NB4 (cell line): ENCODE measurements around the gene SPATA9.
A peak's percentile ranks its signal among the peaks of the same experiment; 100 is the strongest.
"Not testable (repeated sequence)": the region's sequence is repeated elsewhere in the genome, so short reads cannot be mapped to it uniquely, and the experiment has no call there.

Source experiments
- DNase-seq: peaks from one replicate; pipeline ENCODE4 v3.0.0; 2010; ENCODE audit warnings: low read depth
- H3K4me3 ChIP-seq: one replicate; pipeline ENCODE4 v1.5.1; 2011; ENCODE audit warnings: mild to moderate bottlenecking, low read depth, low read length, moderate library complexity
- MAX ChIP-seq: IDR thresholded peaks from 2 replicates; pipeline ENCODE4 v1.6.1; 2011; ENCODE audit warnings: low read depth, low read length
- MYC ChIP-seq: IDR thresholded peaks from 2 replicates; pipeline ENCODE4 v1.6.1; 2011; ENCODE audit warnings: low read depth, low read length
- POLR2A ChIP-seq: IDR thresholded peaks from 2 replicates; pipeline ENCODE4 v1.6.1; 2011; ENCODE audit warnings: mild to moderate bottlenecking; ENCODE audit not compliant: insufficient read length; ENCODE audit errors: extremely low read depth
- TF ChIP-seq, protein P1 (sequence below): IDR thresholded peaks from one replicate; pipeline ENCODE4 v1.5.1; 2012; ENCODE audit warnings: low read depth, low read length

Gene SPATA9

DNA sequence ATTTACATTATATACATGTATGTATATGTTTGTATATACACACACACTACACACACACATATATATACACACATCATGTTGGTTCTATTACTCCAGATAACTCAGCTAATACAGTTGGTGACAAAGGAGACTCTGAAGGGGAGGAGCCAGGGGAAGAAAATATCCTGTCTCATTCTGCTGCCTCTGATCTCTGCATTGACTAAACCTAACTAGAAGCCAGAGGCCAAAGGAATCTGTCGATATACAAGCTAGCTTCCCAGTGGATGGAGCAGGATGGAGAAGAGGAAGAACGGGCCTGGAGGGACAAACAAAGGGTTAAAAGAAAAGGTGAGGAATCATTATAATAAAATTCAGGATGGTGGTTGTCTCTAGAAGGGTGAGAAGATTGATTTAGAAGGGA is 34.6 kb upstream of the SPATA9 start:
- no peak for DNase-seq
- TF ChIP-seq POLR2A, result no peak
- TF ChIP-seq MYC, result no peak
- TF ChIP-seq, protein P1, sequence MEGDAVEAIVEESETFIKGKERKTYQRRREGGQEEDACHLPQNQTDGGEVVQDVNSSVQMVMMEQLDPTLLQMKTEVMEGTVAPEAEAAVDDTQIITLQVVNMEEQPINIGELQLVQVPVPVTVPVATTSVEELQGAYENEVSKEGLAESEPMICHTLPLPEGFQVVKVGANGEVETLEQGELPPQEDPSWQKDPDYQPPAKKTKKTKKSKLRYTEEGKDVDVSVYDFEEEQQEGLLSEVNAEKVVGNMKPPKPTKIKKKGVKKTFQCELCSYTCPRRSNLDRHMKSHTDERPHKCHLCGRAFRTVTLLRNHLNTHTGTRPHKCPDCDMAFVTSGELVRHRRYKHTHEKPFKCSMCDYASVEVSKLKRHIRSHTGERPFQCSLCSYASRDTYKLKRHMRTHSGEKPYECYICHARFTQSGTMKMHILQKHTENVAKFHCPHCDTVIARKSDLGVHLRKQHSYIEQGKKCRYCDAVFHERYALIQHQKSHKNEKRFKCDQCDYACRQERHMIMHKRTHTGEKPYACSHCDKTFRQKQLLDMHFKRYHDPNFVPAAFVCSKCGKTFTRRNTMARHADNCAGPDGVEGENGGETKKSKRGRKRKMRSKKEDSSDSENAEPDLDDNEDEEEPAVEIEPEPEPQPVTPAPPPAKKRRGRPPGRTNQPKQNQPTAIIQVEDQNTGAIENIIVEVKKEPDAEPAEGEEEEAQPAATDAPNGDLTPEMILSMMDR, result no peak
- TF ChIP-seq MAX, result no peak
- no peak overlapping the region for H3K4me3 ChIP-seq

- H3K4me3 ChIP-seq, result no peak overlapping the region
- TF ChIP-seq MAX (no peak), MYC (no peak), POLR2A (no peak)
- TF ChIP-seq, protein P1, result no peak
- DNase-seq, result no peak
Measured at GRCh38 chr5:95715799-95716461, 33.1 kb upstream of the SPATA9 start.

DNA sequence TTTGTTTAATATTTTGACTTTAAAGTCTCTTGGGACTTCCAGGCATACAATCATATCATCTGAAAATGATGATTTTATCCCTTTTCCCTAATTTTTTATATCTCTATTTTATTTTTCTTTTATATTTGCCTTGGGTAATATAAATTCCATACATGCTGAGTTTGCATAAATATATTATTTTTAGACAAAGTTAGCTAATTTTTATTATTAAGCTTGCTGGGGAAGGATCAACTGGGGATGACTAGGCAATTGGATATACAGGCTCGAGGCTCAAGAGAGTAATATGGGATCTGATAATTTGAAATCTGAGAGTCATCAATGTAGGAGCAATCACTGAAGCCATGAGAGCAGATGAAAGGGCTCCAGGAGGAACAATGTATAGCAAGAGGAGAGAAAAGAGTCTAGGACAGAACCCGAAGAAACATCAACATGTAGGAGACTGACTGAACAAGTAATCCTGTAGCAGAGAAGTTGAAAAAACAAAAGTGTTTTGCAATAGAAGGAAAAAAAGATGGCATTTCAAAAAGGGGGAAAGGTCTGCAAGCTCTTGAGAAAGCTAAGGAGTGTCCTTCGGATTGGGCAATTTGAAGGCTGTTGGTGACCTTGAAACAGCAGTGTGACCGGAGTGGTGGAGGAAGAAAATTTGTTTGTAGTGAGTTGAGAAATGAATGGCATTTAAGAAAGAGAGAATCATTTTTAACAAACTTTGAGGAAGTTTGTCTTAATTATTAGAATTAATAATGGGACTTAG is 31.3 kb upstream of the SPATA9 start:
- no peak overlapping the region for H3K4me3 ChIP-seq
- peak; percentile 69 for DNase-seq
- no peak for TF ChIP-seq POLR2A

- DNase-seq, H3K4me3 ChIP-seq: not testable (repeated sequence)
Measured at GRCh38 chr5:95713246-95713645, 30.5 kb upstream of the SPATA9 start.

DNA sequence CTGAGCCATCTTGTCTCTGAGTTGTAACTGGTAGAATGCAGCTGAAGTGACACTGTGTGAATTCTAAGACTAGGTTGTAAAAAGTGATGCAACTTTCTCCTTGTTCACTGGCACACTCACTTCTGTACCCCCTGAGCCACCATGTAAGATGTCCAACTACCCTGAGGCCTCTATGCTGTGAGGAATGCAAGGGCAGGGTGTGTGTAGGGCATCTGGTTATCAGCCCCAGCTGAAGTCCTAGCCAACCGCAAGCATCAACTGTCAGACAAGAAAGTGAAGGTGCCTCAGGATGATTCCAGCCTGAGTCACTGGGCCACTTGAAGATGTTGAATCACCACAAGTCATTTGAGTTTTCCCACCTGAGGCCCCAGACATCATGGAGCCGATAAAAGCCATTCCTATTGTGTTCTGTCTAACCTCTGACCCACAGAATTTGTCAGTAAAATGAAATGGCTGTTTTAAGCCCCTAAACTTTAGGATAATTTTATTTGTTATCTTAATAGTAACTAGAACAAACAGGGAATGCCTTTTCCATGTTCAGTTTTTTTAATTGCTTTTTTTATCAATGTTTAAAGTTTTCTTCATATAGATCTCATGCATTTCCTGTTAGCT is 29.7 kb upstream of the SPATA9 start:
- H3K4me3 ChIP-seq, result no peak overlapping the region
- TF ChIP-seq, protein P1, result no peak
- TF ChIP-seq POLR2A (no peak), MAX (no peak), MYC (no peak)
- peak; percentile 33 for DNase-seq

DNA sequence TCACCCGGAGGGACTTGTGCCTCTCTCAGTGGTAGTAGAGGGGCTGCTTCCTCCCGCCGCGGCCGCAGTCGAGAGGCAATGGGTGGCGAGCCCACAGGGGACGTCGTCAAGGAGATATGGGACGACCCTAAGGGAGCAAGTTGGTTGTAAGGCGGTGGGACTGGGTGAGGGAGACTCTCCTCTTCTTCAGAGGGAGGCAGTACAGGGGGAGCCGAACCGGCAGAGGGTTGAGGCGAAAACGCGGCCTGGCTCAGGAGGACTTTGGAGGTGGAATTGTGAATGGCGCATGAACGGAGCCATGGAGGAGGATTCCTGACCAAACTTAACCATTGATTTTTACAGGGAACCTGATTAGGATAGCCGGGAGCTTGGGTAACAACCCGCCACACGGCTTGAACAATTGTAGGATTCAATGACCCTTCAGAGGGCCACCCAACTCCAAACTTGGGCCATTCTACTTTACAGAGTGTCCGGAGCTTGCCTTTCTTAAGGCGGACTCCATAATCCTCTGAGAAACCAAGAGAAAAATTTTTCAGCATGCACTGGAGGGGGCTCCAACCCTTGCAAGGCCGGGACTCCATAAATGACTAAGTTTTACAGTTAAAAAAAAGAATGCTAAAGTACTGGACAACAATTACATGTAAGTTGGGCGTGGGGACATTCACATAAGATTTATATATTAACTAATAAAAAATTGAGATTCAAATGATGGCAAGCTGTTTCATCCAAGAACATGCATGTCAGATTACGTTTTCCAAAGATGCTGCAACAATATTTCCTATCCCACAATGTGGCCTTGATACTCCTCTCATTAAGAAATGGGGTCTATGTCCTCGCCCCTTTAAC is 28.9 kb upstream of the SPATA9 start:
- DNase-seq, result no peak
- TF ChIP-seq, protein P1, result no peak
- no peak overlapping the region for H3K4me3 ChIP-seq

DNA sequence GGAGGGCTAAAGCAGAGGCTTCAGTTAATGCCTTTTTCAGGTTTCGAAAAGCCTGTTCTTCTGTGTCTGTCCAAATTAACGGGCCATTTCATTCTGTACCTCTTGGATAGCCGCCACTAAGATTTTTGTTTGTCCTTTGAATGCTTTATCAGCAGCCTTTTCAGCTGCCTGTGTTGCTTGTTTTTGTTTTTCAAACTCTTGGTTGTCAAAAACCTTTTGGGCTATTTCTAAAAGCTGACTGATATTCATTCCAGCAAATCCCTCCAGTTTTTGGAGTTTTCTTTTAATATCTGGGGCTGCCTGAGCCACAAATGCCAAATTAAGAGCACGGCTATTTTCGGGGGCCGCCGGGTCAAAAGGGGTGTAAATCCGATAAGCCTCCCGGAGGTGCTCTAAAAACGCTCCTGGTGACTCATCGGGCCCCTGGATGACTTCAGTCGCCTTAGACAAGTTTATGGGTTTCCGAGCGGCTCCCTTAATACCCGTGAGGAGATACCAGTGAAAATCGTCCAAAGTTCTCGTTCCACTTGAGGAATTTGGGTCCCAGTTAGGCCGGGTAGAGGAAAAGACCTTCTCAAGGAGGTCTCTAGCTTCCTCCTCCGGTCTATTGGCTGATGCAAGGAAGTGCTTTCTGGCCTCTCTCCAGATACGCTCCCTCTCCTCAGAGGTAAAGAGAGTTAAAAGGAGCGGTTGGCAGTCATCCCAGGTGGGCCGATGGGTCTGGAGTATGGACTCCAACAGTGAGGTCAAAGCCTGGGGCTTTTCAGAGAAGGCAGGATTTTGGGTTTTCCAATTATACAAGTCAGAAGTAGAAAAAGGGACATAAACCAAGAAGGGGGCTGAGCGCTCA is 28.1 kb upstream of the SPATA9 start:
- not testable (repeated sequence) for DNase-seq, H3K4me3 ChIP-seq
